ENCODE results near the gene ZNF587B.
"Not testable (repeated sequence)": the region's sequence is repeated elsewhere in the genome, so short reads cannot be mapped to it uniquely, and the experiment has no call there.

DNA sequence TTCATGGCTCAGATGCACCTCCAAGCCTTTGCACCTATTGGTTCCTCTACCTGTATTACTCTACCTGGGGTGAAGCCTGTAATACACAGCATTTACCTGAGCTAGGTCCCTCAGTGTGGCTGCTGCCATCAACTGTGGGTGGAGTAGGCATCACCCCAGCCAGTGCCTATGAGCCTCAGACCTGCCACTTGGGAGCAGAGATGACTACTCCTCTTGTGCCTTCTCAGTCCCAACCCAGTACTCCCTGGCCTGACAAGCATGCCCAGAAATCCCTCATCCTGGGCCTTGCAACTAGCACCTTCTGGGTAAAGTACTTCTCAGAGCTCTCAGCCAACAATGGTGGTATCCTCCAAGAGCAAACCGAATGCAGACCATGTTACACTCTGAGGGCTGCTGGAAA is 33.5 kb upstream of the ZNF587B start:
- TF ChIP-seq ZNF274 (IDR thresholded peaks at IDR 0.05; ENCODE audit: low read depth, low read length); YY1 (IDR thresholded peaks at IDR 0.05; ENCODE audit: insufficient read depth, insufficient read length): not testable (repeated sequence)

All from NT2/D1 (cell line).